A549 (cell line): ENCODE data around the gene SEPTIN7.

Experiments
- CTCF ChIP-seq: fragments of >200 bp; sonication (Bioruptor Twin); formaldehyde crosslinking; IDR thresholded peaks from 3 replicates; pipeline ENCODE4 v1.5.1; 2016
- JUN ChIP-seq, 2 experiments: fragments of >200 bp; sonication (Bioruptor Twin); formaldehyde crosslinking; IDR thresholded peaks; 2 replicates in 1 of 2; 3 replicates in 1 of 2; pipeline ENCODE4 v1.6.1; 2016 to 2017
- JUNB ChIP-seq: fragments of >200 bp; sonication (Bioruptor Twin); formaldehyde crosslinking; IDR thresholded peaks from 2 replicates; pipeline ENCODE4 v1.6.1; 2016
- PHF8 ChIP-seq: fragments of 200-600 bp; sonication (generic); IDR thresholded peaks from 2 replicates; pipeline ENCODE4 v1.6.1; 2016; ENCODE audit warnings: low read depth, mild to moderate bottlenecking, antibody characterized with exemption, moderate library complexity, borderline replicate concordance
- RAD21 ChIP-seq, 2 experiments: fragments of >200 bp in 1 of 2; sonication (Bioruptor Twin) in 1 of 2; formaldehyde crosslinking in 1 of 2; IDR thresholded peaks in 1 of 2; conservative IDR thresholded peaks in 1 of 2; 2 replicates in 1 of 2; 3 replicates in 1 of 2; pipeline ENCODE4 v1.6.1; 2012 to 2018; ENCODE audit warnings: inconsistent platforms in 1 of 2
- TF ChIP-seq, protein P1 (sequence below): IDR thresholded peaks from 2 replicates; pipeline ENCODE4 v1.6.1; 2012

DNA sequence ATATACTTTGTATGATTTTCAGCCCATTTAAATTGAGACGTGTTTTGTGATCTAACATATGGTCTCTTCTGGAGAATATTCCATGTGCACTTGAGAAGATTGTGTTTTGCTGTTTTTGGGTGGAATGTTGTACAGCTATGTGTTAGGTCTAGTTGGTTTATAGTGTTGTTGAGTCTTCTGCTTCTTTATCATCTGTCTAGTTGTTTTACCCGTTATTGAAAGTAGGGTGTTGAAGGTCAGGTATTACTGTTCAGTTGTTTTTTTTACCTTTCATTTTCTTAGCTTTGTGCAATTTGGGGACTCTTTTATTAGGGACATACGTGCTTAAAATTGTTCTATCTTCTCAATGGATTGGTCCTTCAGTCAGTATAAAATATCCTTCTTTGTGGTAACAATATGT lies 18.5 kb downstream of the SEPTIN7 start:
- no peak for TF ChIP-seq PHF8
- TF ChIP-seq, protein P1, sequence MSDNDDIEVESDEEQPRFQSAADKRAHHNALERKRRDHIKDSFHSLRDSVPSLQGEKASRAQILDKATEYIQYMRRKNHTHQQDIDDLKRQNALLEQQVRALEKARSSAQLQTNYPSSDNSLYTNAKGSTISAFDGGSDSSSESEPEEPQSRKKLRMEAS, result no peak
- TF ChIP-seq CTCF, result no peak
- TF ChIP-seq RAD21 (conservative IDR thresholded peaks at IDR 0.05 in 1 of 2, IDR thresholded peaks at IDR 0.05 in 1 of 2), result no peak
- no peak for TF ChIP-seq JUN (IDR thresholded peaks at IDR 0.05)
- TF ChIP-seq JUNB, result no peak
